Sigmoid colon (tissue), 4 donors: ENCODE measurements around the gene DLX3.

ENCODE experiments used
- EP300 ChIP-seq, 4 donors: sonication (generic); formaldehyde crosslinking; IDR thresholded peaks; one replicate each; pipeline ENCODE4 v1.6.1; 2017; ENCODE audit warnings: antibody characterized with exemption in 4 of 4
- POLR2A ChIP-seq, 2 donors: fragments of 450-650 bp; IDR thresholded peaks; one replicate each; pipeline ENCODE4 v1.6.1; 2016; ENCODE audit warnings: antibody characterized with exemption in 2 of 2, mild to moderate bottlenecking in 2 of 2, moderate library complexity in 2 of 2
- POLR2AphosphoS5 ChIP-seq, 4 donors: sonication (generic); formaldehyde crosslinking; IDR thresholded peaks; one replicate each; pipeline ENCODE4 v1.6.1; 2017; ENCODE audit warnings: antibody characterized with exemption in 4 of 4
- TF ChIP-seq, protein P1 (sequence below), 4 experiments: fragments of 450-650 bp in 3 of 4; fragments of 200-600 bp in 1 of 4; IDR thresholded peaks; one replicate each; pipeline ENCODE4 v1.5.1; 2016 to 2019; ENCODE audit warnings: antibody characterized with exemption in 4 of 4, mild to moderate bottlenecking in 3 of 4, moderate library complexity in 2 of 4

DNA sequence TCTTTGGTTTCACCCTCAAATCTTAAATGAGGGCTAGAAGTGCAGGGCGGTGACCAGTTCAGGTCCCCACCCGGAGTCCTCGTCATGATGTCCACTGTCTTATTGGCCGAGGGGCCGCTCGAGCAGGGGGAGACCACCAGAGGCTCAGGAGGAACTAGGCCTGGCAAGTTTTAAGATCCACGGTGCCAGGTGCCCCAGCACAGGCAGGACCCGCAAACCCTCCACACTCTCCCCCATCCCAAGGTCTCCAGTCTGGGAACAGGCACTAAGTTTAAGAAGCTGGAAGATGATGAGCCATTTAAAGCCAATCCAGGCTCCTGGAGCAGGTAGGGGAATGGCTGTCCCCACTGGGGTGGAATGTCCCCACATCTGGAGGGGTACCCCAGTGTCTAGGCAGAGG lies 4.1 kb downstream of the DLX3 start:
- TF ChIP-seq, protein P1, sequence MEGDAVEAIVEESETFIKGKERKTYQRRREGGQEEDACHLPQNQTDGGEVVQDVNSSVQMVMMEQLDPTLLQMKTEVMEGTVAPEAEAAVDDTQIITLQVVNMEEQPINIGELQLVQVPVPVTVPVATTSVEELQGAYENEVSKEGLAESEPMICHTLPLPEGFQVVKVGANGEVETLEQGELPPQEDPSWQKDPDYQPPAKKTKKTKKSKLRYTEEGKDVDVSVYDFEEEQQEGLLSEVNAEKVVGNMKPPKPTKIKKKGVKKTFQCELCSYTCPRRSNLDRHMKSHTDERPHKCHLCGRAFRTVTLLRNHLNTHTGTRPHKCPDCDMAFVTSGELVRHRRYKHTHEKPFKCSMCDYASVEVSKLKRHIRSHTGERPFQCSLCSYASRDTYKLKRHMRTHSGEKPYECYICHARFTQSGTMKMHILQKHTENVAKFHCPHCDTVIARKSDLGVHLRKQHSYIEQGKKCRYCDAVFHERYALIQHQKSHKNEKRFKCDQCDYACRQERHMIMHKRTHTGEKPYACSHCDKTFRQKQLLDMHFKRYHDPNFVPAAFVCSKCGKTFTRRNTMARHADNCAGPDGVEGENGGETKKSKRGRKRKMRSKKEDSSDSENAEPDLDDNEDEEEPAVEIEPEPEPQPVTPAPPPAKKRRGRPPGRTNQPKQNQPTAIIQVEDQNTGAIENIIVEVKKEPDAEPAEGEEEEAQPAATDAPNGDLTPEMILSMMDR (IDR thresholded peaks at IDR 0.05) = no peak
- TF ChIP-seq POLR2A (IDR thresholded peaks at IDR 0.05) = no peak
- no peak for TF ChIP-seq EP300 (IDR thresholded peaks at IDR 0.05)
- TF ChIP-seq POLR2AphosphoS5 (IDR thresholded peaks at IDR 0.05) = no peak
